Measurements from ENCODE around the gene MLYCD.

MLYCD gene

GRCh38 chr16:83898463-83899271, at the start of gene MLYCD:
TSS of gene MLYCD (plus strand) at chr16:83899115. CDS start at chr16:83899145, 30 bp downstream.
- DNase-seq: peak; percentile 59 to 76

DNA sequence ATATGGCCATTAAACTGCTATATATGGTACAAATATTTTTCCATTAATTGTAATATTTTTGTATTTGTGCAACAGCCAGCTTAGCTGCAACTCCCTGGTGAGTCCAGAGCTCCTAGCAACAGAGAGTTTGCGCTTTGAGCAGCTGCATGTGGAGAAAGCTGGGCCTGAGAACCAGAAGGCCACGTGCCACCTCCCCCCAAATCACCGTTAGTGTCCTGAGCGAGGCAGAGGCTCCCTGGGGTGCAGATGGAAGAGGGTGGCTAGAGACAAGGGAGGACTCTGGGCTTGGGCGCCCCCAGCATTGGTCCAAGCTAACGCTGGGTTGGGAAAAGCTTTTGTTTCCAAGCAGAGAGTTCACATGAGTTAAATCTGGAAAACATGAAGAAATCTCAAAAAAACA, 49.5 kb upstream of the MLYCD start:
- DNase-seq: no peak

DNA sequence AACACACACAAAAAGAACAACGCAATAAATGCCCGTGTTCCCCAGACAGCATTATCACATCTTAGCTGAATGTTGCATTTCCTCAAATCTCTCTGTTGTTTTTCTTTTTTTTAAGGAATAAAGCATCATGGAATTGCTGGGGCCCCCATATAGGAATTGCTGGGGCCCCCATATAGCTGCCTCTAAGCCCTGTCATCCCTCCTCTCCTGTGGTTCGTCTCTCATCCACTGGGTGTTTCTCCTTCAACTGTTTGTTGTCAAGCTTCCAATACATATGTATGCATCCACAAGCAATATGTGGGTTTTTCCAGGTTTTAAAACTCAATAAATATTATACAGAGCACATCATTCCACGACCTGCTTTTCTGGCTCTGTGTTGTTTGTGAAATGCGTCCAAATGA, 48.0 kb upstream of the MLYCD start:
- DNase-seq: no peak

GRCh38 chr16:83851473-83851872, 47.4 kb upstream of the MLYCD start:
- no peak for DNase-seq

DNA sequence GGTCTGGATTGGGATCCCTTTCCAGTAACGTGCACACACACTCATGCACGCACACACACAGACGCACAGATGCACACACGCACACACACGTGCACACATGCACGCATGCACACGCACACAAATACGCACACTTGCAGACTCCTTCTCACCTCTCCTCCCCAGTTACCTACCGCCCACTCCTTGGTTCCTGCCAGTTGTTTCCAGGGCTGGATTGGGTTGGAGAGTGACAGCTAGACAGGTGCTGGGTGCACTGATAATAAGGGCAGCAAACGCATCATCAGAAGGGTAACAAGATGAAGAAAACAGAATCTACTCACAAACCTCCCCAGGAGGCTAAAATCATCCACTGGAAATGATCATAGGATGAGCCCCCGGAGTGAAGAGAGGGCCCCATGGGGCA, 46.1 kb upstream of the MLYCD start:
- DNase-seq: no peak

DNA sequence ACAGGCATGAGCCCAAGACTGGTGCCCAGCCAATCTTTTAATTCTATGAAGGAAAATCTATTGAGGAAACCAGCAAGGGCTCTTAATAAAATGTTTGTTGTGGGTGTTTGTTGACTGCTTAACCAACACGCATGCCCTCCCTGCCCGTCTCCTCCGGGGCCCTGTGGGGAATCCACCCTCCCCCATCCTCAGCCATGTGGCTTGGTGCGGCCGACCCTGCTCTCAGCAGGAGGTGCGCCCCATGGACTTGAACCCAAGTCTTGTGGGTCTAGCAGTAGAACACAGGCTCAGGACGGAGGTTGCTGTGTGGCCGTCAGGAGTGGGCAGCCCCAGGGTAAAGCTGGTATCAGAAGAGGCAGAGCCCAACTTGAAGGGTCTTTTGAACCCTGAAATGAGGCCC, 45.1 kb upstream of the MLYCD start:
- DNase-seq: no peak

DNA sequence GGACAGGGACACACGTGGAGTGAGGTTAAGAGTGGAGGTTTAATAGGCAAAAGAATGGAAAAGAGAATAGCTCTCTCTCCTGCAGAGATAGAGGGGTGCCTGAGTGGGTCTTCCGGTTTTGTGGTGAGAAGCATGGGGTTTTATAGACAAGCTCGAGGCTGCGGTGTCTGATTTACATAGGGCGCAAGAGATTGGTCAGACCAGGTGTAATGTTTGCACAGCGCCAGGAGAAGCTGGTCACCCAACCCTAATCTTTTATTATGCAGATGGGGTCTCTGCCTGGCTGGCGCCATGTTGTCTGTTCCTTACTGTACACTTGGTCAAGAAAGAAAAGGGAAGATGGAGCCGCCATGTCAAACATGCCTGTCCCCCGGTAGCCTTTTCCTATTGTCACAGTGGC, 44.5 kb upstream of the MLYCD start:
- DNase-seq: no peak

- DNase-seq: no peak
Observed at GRCh38 chr16:83856792-83857191, 42.1 kb upstream of the MLYCD start.

- no peak for DNase-seq
Observed at GRCh38 chr16:83859265-83859664, 39.6 kb upstream of the MLYCD start.

GRCh38 chr16:83862661-83863060, 36.3 kb upstream of the MLYCD start:
- no peak for DNase-seq

GRCh38 chr16:83863682-83864081, 35.2 kb upstream of the MLYCD start:
- DNase-seq: no peak

- DNase-seq: no peak
Observed at GRCh38 chr16:83870830-83871229, 28.1 kb upstream of the MLYCD start.

DNA sequence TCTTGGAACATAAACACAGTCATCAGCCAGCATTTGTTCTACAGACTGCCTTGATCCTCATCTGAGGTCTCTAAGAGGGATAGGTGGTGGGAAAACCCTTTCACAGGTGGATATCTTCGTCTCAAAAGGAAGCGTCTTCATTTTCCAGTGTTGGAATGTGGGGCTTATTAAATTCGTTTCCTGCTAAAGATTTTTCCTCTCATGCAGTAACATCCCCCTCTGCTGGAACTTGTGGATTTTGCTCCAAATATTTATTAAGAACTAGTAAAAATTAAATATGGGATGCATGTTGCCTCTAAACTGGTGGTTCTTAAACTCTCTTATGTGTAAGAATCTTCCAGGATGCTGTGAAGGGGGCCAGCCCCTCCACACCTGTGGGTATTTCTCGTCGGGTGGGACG, 20.1 kb upstream of the MLYCD start:
- DNase-seq: peak; percentile 30 to 80

GRCh38 chr16:83882163-83882885, 16.6 kb upstream of the MLYCD start:
- no peak for DNase-seq

DNA sequence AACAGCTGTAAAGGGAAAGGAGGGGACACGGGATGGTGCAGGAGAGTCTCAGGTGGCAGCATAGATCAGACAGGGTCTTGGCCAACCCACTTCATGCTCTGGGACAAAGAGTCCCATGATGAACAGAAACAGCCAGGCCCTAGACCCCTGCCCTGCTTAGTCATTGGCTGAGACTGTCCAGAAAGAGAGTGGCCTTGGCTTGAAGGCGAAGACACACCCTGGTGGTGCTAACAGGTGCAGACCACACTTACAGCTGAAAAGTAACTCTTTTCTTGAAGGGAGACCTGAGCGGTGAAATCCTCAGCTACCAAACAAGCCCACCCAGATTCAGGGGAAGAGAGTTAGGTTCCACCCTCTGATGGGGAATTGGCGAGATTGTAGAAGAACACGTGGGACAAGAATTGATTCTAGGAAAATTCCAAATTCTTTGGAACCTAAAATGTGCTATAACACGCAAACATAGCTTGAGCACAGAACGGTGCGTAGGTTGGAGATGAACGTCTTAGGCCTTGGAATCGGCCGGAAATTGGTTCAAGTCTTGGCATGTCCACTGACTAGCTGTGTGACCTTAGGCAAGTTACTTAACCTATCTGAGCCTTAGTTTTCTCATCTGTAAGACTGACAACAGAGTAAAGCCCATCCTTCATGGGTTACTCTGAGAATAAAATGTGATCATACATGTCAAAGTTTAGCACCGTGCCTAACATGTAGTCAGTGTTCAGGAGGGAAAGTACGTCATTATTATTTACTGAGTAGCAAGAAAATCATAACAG, 12.5 kb upstream of the MLYCD start:
- DNase-seq: no peak

DNA sequence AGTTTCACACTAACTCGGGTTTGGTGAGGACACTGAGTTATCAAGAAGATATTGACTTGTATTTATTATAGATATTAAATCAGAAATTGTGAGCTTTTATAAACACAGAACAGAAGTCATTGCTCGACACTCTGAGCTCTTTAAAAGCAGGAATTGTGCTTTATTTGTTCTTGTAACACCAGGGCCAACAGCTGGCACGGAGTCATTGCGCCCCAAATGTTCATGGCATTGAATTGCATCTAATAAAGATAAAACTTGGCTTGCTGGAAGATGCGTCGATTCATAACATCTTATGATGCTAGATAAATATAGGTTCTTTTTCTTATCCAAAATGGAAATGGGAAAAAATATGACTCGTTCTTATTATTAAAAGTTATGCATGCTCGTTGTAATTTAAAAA, 11.8 kb upstream of the MLYCD start:
- DNase-seq: no peak

- DNase-seq: no peak
Observed at GRCh38 chr16:83887564-83887963, 11.4 kb upstream of the MLYCD start.

DNA sequence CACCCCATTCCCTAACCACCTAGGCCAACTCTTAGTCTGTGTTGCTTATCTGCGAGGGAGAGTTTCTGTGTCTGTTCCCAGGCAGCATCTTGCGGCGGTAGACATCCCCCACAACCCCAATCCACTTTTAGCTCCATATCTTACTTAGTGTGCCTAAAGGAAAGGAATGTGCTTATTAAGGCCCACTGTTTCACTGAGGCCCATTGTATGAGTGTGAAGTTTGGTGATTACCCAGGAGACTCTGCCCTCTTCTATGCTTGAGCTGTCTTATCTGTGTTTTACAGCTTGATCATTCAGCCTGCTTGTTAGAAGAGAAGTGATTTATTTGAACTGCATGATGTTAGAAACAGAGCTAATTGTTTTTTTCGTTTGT, 10.3 kb upstream of the MLYCD start:
- no peak for DNase-seq

GRCh38 chr16:83890359-83890758, 8.6 kb upstream of the MLYCD start:
- no peak for DNase-seq

DNA sequence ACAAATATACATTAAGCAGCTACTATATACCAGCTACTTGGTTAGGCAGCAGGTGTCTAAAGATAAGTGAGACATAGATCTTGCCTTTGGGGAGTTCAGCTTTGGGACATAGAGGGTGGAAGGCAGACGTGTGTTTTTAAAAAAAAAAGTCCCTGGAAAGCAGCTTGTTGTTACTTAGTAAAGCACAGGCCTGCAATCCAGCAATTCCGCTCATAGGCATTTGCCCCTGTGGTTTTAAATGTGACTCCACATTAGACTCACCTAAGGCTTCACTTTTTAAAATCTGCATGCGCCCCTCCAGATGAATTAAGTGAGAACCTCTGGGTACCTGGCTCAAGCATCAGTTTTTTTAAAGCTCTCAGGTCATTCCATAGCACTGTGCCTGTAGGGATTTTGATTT, 7.2 kb upstream of the MLYCD start:
- DNase-seq: no peak

GRCh38 chr16:83895243-83895642, 3.7 kb upstream of the MLYCD start:
- no peak for DNase-seq

GRCh38 chr16:83895942-83896341, 3.0 kb upstream of the MLYCD start:
- DNase-seq: no peak

- DNase-seq: peak; percentile 35 to 42
Observed at GRCh38 chr16:83899272-83899897, 470 bp downstream of the MLYCD start.

Measured in inflammatory macrophage treated with lipopolysaccharide for 1 hour (primary cell).